Inflammatory macrophage treated with lipopolysaccharide for 4 hours (primary cell): ENCODE results near the gene PLCB4.

Source experiments
- DNase-seq: peaks from one replicate; pipeline ENCODE4 v3.0.0-alpha.2; 2020

Gene PLCB4

GRCh38 chr20:9230406-9230805 lies 161.5 kb downstream of the PLCB4 start:
- DNase-seq: no peak

- no peak for DNase-seq
Observed at GRCh38 chr20:9233804-9234203, 164.9 kb downstream of the PLCB4 start.

GRCh38 chr20:9235518-9235917 lies 166.6 kb downstream of the PLCB4 start:
- peak; percentile 49 for DNase-seq

- no peak for DNase-seq
Observed at GRCh38 chr20:9236458-9236857, 167.6 kb downstream of the PLCB4 start.

GRCh38 chr20:9241232-9241692 lies 172.4 kb downstream of the PLCB4 start:
- peak; percentile 74 for DNase-seq

GRCh38 chr20:9241721-9242427 lies 173.0 kb downstream of the PLCB4 start:
- no peak for DNase-seq

- DNase-seq: peak; percentile 62
Observed at GRCh38 chr20:9243986-9244385, 175.1 kb downstream of the PLCB4 start.

- DNase-seq: no peak
Observed at GRCh38 chr20:9244811-9245210, 175.9 kb downstream of the PLCB4 start.

- DNase-seq: no peak
Observed at GRCh38 chr20:9246731-9247130, 177.8 kb downstream of the PLCB4 start.

GRCh38 chr20:9250511-9250910 lies 181.6 kb downstream of the PLCB4 start:
- no peak for DNase-seq

- peak; percentile 29 for DNase-seq
Observed at GRCh38 chr20:9253006-9253539, 184.2 kb downstream of the PLCB4 start.

GRCh38 chr20:9255171-9255570 lies 186.3 kb downstream of the PLCB4 start:
- DNase-seq: no peak

GRCh38 chr20:9256393-9256792 lies 187.5 kb downstream of the PLCB4 start:
- DNase-seq: no peak

GRCh38 chr20:9258901-9259300 lies 190.0 kb downstream of the PLCB4 start:
- DNase-seq: peak; percentile 78

GRCh38 chr20:9260027-9260426 lies 191.1 kb downstream of the PLCB4 start:
- no peak for DNase-seq

GRCh38 chr20:9261781-9262180 lies 192.9 kb downstream of the PLCB4 start:
- DNase-seq: no peak

- peak; percentile 26 for DNase-seq
Observed at GRCh38 chr20:9262653-9263194, 193.8 kb downstream of the PLCB4 start.

- no peak for DNase-seq
Observed at GRCh38 chr20:9269280-9269971, 200.5 kb downstream of the PLCB4 start.

- DNase-seq: no peak
Observed at GRCh38 chr20:9270831-9271230, 201.9 kb downstream of the PLCB4 start.

GRCh38 chr20:9276966-9277468 lies 208.1 kb downstream of the PLCB4 start:
- DNase-seq: no peak

GRCh38 chr20:9279918-9280401 lies 211.1 kb downstream of the PLCB4 start:
- no peak for DNase-seq

- no peak for DNase-seq
Observed at GRCh38 chr20:9280666-9281065, 211.8 kb downstream of the PLCB4 start.

- DNase-seq: no peak
Observed at GRCh38 chr20:9281803-9282202, 212.9 kb downstream of the PLCB4 start.

GRCh38 chr20:9285617-9286016 lies 216.7 kb downstream of the PLCB4 start:
- DNase-seq: no peak
